Esophagus squamous epithelium (tissue), 4 donors: ENCODE results near the gene EDAR.

ENCODE experiments used
- POLR2A ChIP-seq, 4 donors: fragments of 450-650 bp; IDR thresholded peaks; one replicate each; pipeline ENCODE4 v1.6.1; 2017; ENCODE audit warnings: antibody characterized with exemption in 4 of 4, mild to moderate bottlenecking in 4 of 4, moderate library complexity in 3 of 4
- TF ChIP-seq, protein P1 (sequence below), 6 experiments: fragments of 450-650 bp in 4 of 6; fragments of 200-600 bp in 2 of 6; sonication (generic) in 2 of 6; IDR thresholded peaks; one replicate each; pipeline ENCODE4 v1.5.1; 2016 to 2019; ENCODE audit warnings: antibody characterized with exemption in 6 of 6, mild to moderate bottlenecking in 4 of 6, moderate library complexity in 4 of 6

DNA sequence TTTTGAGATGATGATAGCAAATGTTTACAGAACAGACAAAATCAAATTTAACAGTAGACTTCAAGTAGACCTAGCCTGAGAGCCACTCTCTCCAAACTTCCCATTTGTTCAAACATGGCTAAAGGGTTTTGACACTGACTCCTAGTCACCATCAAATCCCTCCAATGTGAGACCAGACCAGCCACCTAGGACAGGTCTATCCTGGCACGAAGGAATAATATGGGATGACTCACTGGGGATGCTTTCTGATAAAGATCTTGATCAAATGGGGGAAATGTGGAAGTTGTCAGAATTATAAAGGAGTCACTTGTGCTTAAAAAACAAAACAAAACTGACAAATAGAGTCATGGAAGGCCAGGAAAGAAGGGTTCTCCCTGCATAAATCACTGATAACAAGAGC is 95.7 kb downstream of the EDAR start:
- TF ChIP-seq, protein P1, sequence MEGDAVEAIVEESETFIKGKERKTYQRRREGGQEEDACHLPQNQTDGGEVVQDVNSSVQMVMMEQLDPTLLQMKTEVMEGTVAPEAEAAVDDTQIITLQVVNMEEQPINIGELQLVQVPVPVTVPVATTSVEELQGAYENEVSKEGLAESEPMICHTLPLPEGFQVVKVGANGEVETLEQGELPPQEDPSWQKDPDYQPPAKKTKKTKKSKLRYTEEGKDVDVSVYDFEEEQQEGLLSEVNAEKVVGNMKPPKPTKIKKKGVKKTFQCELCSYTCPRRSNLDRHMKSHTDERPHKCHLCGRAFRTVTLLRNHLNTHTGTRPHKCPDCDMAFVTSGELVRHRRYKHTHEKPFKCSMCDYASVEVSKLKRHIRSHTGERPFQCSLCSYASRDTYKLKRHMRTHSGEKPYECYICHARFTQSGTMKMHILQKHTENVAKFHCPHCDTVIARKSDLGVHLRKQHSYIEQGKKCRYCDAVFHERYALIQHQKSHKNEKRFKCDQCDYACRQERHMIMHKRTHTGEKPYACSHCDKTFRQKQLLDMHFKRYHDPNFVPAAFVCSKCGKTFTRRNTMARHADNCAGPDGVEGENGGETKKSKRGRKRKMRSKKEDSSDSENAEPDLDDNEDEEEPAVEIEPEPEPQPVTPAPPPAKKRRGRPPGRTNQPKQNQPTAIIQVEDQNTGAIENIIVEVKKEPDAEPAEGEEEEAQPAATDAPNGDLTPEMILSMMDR (IDR thresholded peaks at IDR 0.05), result no peak
- TF ChIP-seq POLR2A (IDR thresholded peaks at IDR 0.05), result no peak
